ENCODE data around the gene ZNF567. TPM values are rescaled to one million over a fixed set of nuclear protein-coding genes. Genes with fewer than 3 reads are reported as not detected.

ZNF567 gene
- total RNA-seq = 3.7 TPM

DNA sequence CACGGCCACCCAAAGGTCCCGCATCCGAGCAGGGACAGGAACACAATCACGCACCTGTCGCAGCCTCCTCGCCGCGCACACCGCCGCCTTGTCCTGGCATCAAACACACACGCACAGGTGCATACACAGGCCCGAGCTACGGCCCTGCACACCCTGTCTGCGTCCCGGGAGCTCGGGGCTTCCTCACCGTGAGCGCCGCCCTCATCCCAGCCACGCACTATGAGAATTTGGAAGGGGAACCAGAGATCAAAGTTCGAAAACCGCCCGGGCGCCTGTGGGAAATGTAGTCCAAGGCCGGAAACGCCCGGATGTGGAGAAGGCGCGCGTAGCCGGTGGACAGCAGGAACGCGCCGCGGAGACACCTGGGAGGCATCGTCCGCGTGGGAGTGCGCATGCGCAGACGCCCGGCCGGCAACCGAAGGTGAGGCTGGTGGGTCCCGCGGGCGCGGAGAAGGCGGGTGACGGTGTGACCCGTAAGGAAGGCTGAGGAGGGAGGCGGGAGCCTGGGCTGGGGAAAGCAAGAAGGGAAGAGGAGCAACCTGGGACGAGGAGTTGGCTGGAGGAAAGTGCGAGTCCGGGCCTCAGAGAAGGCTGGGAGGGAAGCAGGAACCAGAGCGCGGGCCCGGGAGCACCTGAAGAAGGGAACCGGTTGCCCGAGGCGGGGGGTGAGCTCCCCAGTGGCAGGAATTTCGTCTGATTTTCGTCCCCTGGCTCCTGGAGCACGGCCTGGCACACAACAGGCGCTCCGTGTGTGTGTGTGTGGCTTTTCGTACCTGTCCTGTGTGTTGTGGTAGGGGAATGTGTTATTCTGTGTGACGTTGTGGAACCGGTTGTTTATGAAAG lies at the start of gene ZNF567:
ZNF567 (plus strand) TSS at position 399 of the 843 bp plus-strand sequence. CDS start 7,256 bp downstream, outside the sequence.
- peak within 1 kb of the TSS; percentile 68 to 75 for H3K4me3 ChIP-seq
- TF ChIP-seq, protein P1, sequence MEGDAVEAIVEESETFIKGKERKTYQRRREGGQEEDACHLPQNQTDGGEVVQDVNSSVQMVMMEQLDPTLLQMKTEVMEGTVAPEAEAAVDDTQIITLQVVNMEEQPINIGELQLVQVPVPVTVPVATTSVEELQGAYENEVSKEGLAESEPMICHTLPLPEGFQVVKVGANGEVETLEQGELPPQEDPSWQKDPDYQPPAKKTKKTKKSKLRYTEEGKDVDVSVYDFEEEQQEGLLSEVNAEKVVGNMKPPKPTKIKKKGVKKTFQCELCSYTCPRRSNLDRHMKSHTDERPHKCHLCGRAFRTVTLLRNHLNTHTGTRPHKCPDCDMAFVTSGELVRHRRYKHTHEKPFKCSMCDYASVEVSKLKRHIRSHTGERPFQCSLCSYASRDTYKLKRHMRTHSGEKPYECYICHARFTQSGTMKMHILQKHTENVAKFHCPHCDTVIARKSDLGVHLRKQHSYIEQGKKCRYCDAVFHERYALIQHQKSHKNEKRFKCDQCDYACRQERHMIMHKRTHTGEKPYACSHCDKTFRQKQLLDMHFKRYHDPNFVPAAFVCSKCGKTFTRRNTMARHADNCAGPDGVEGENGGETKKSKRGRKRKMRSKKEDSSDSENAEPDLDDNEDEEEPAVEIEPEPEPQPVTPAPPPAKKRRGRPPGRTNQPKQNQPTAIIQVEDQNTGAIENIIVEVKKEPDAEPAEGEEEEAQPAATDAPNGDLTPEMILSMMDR (IDR thresholded peaks at IDR 0.05) = no peak
- peak; percentile 88 to 98 for DNase-seq (ENCODE audit: low spot score in 2 of 2)
- H3K27me3 ChIP-seq = no peaks in the 10 kb centered on the region
- peaks cover 0 to 6% of the 10 kb centered on the region in 2 donors for H3K4me1 ChIP-seq
- peak within 1 kb of the TSS; percentile 39 to 66 for H3K27ac ChIP-seq
- H3K36me3 ChIP-seq = peaks cover 30 to 40% of the 10 kb centered on the region in 2 donors
- intact Hi-C loops (cut with DNase I) = loop anchor here (1.0 to 10.0 kb wide), 9 partner anchors 21 to 905 kb away; partner anchors contain the start of genes ZNF260, ZNF345, ZNF461 and ZNF529
- peaks cover 4 to 39% of the 10 kb centered on the region in 2 donors for H3K9me3 ChIP-seq

DNA sequence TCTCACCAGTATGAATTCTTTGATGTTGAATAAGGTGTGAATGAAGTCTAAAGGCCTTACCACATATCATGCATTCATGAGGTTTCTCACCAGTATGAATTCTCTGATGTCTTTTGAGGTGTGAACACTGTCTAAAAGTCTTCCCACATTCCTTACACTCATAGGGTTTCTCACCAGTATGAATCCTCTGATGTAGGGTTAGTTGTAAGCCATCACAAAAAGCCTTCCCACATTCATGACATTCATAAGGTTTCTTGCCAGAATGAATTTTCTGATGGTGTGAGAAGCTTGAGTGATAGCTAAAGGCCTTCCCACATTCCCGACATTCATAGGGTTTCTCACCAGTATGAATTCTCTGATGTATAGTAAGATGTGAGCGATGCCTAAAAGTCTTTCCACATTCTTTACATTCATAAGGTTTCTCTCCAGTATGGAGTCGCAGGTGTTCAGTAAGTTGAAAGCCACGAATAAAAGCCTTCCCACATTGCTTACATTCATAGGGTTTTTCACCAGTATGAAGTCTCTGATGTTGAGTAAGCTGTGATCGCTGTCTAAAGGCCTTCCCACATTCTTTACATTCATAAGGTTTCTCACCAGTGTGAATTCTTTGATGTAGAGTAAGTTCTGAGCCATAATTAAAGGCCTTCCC lies 48.4 kb upstream of the ZNF567 start:
- intact Hi-C loops (cut with DNase I) = no loop called here
- H3K36me3 ChIP-seq = peaks cover 60 to 75% of the 10 kb centered on the region in 2 donors
- H3K27me3 ChIP-seq = no peaks in the 10 kb centered on the region
- no peak for DNase-seq (ENCODE audit: low spot score in 2 of 2)
- H3K9me3 ChIP-seq = peaks cover 98 to 100% of the 10 kb centered on the region in 2 donors
- TF ChIP-seq, protein P1 (IDR thresholded peaks at IDR 0.05) = no peak
- H3K4me1 ChIP-seq = no peaks in the 10 kb centered on the region
- H3K4me3 ChIP-seq = no peak overlapping the region
- no peak overlapping the region for H3K27ac ChIP-seq

DNA sequence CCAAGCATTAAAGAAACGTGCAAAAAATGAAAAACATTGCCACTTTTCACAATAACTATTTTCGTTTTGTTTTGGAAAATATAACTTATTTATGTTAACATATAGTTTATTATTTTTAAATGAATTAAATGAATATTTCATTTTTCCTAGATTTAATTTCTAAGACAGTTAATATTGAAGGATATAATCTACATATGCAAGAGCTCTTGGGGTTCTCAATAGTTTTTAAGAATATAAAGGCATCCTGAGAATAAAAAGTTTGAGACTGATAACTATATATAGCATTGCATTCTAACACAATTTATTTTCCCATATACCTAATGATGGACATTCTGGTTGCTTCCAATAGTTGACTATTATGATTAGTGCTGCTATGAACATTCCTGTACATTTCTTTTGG lies 40.7 kb upstream of the ZNF567 start:
- TF ChIP-seq, protein P1 (IDR thresholded peaks at IDR 0.05) = no peak
- Histone ChIP-seq H3K27ac (no peak overlapping the region), H3K27me3 (no peaks in the 10 kb centered on the region), H3K36me3 (peaks cover 88 to 99% of the 10 kb centered on the region in 2 donors), H3K4me3 (no peak overlapping the region), H3K9me3 (peaks cover 96 to 100% of the 10 kb centered on the region in 2 donors), H3K4me1 (no peaks in the 10 kb centered on the region)
- no peak for DNase-seq (ENCODE audit: low spot score in 2 of 2)
- intact Hi-C loops (cut with DNase I) = no loop called here

DNA sequence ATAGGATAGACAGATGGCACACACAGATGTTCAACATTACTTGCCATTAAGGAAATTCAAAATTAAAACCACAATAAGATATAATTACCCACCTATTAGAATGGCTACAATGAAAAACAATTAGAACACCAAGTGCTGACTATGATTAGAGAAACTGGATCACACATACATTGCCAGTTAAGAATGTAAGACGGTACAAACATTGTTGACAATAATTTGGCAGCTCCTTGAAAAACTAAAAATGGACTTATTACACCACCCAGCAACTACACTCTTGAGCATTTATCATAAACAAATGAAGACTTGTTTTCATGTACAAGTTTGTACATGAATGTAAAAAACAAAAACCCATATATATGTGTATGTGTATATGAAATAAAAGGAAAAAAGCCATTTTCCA lies 34.5 kb upstream of the ZNF567 start:
- no peaks in the 10 kb centered on the region for H3K27me3 ChIP-seq
- no peaks in the 10 kb centered on the region for H3K4me1 ChIP-seq
- no peak overlapping the region for H3K4me3 ChIP-seq
- intact Hi-C loops (cut with DNase I) = no loop called here
- peaks cover 81 to 97% of the 10 kb centered on the region in 2 donors for H3K9me3 ChIP-seq
- TF ChIP-seq, protein P1 (IDR thresholded peaks at IDR 0.05) = no peak
- no peak overlapping the region for H3K27ac ChIP-seq
- no peak for DNase-seq (ENCODE audit: low spot score in 2 of 2)
- H3K36me3 ChIP-seq = peaks cover 98 to 99% of the 10 kb centered on the region in 2 donors

DNA sequence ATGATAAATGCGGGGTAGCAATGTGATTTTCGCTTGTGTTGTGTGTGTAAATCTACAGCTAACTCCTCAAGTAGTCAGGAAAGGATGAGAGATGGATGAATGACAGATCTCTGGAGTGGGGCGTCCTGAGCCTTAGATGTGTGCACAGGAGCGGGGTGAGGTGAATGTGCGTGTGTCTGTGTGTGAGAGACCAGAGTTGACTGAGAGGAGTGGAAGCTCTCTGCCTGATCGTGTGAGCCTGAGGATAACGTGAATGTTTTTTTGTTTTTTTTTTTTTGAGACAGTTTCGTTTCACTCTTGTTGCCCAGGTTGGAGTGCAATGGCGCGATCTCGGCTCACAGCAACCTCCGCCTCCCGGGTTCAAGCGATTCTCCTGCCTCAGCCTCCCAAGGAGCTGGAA lies 21.6 kb upstream of the ZNF567 start:
- H3K4me1 ChIP-seq = peaks cover 0 to 3% of the 10 kb centered on the region in 2 donors
- no peaks in the 10 kb centered on the region for H3K27me3 ChIP-seq
- H3K4me3 ChIP-seq = peak overlapping the region; percentile 74 to 92
- no peak overlapping the region for H3K27ac ChIP-seq
- DNase-seq (ENCODE audit: low spot score in 2 of 2) = no peak
- intact Hi-C loops (cut with DNase I) = loop anchor here (1.0 to 5.0 kb wide), 4 partner anchors 21 to 186 kb away; partner anchors contain the start of genes ZNF260, ZNF345, ZNF567 and ZNF850
- peaks cover 3 to 70% of the 10 kb centered on the region in 2 donors for H3K9me3 ChIP-seq
- TF ChIP-seq, protein P1 (IDR thresholded peaks at IDR 0.05) = no peak
- H3K36me3 ChIP-seq = peaks cover 22 to 51% of the 10 kb centered on the region in 2 donors

Measured in ascending aorta (tissue), 2 donors.